Endothelial cell of umbilical vein (primary cell): ENCODE measurements around the gene ACSS1. TPM values are rescaled to one million over a fixed set of nuclear protein-coding genes. Genes with fewer than 3 reads are reported as not detected.

Source experiments
- BruUV-seq: library from RNA; stranded (reverse); fragments of 400-500 nt; replicated peaks from 2 replicates; lab custom pipeline; 2021; lab: Mats Ljungman, UMichigan
- CTCF ChIA-PET: fragments of 300-600, 350-600 bp; sonication (Branson Sonifier 250); formaldehyde crosslinking; loops from one replicate; lab custom pipeline; 2021; ENCODE audit warnings: antibody characterized with exemption, inconsistent platforms; lab: Charles Lee
- POLR2A ChIA-PET: fragments of 300-600, 350-600 bp; sonication (Branson Sonifier 250); formaldehyde crosslinking; loops from one replicate; lab custom pipeline; 2021; ENCODE audit warnings: antibody characterized with exemption, inconsistent platforms; lab: Charles Lee
- DNase-seq: peaks from one replicate; pipeline ENCODE4 v3.0.0-alpha.2; 2011; ENCODE audit warnings: low read depth, low spot score
- FAIRE-seq: peaks from 2 replicates; lab custom pipeline; 2011; peaks lifted over from hg19 to GRCh38; lab: Jason Lieb, UNC
- H2AFZ ChIP-seq: 2 replicates; pipeline ENCODE4 v1.6.0; 2012; ENCODE audit warnings: low read depth, low read length, control low read depth, inconsistent platforms
- H3K27ac ChIP-seq: 2 replicates; pipeline ENCODE4 v1.5.1; 2011; ENCODE audit warnings: low read depth, mild to moderate bottlenecking, control low read depth, low read length, moderate library complexity; ENCODE audit not compliant: insufficient read depth
- H3K27me3 ChIP-seq, 2 experiments: 2 replicates each; pipeline versions ENCODE4 v1.6.0 to v1.6.1; 2011; ENCODE audit warnings: low read length in 2 of 2, mixed read lengths in 1 of 2; ENCODE audit not compliant: control insufficient read depth in 2 of 2, insufficient read depth in 2 of 2
- H3K36me3 ChIP-seq, 2 experiments: 2 replicates in 1 of 2; 3 replicates in 1 of 2; pipeline ENCODE4 v1.5.1; 2011; ENCODE audit warnings: low read length in 2 of 2, mild to moderate bottlenecking in 1 of 2, moderate library complexity in 1 of 2; ENCODE audit not compliant: control insufficient read depth in 2 of 2, insufficient read depth in 2 of 2; ENCODE audit errors: extremely low read depth in 1 of 2
- H3K4me1 ChIP-seq: 3 replicates; pipeline ENCODE4 v1.5.1; 2011; ENCODE audit warnings: mild to moderate bottlenecking, low read length; ENCODE audit not compliant: control insufficient read depth, insufficient read depth; ENCODE audit errors: extremely low read depth
- H3K4me2 ChIP-seq: 2 replicates; pipeline ENCODE4 v1.6.1; 2011; ENCODE audit warnings: low read length, control low read depth, mixed read lengths; ENCODE audit not compliant: insufficient read depth
- H3K4me3 ChIP-seq, 3 experiments: fragments of 200-600 bp in 1 of 3; sonication (generic), shearing (Covaris generic) in 1 of 3; replicated peaks in 1 of 3; 2 replicates each; pipeline ENCODE4 v1.5.1; 2011 to 2016; ENCODE audit warnings: control low read depth in 3 of 3, low read length in 3 of 3, mild to moderate bottlenecking in 2 of 3, inconsistent platforms in 1 of 3, low read depth in 1 of 3, moderate library complexity in 1 of 3; ENCODE audit not compliant: insufficient read depth in 1 of 3
- H3K79me2 ChIP-seq: 2 replicates; pipeline ENCODE4 v1.6.0; 2012; ENCODE audit warnings: low read length, inconsistent platforms; ENCODE audit not compliant: control insufficient read depth, insufficient read depth
- H3K9ac ChIP-seq: replicated peaks from 2 replicates; pipeline ENCODE3; 2011; ENCODE audit warnings: low read length, control low read depth; ENCODE audit not compliant: insufficient read depth; ENCODE audit errors: extremely low read depth
- H3K9me1 ChIP-seq: replicated peaks from 3 replicates; pipeline ENCODE4 v1.6.0; 2011; ENCODE audit warnings: mild to moderate bottlenecking, low read length; ENCODE audit not compliant: control insufficient read depth, insufficient read depth; ENCODE audit errors: extremely low read depth
- H3K9me3 ChIP-seq: replicated peaks from 2 replicates; pipeline ENCODE4 v1.5.1; 2012; ENCODE audit warnings: low read length, inconsistent platforms; ENCODE audit not compliant: control insufficient read depth, insufficient read depth
- H4K20me1 ChIP-seq: replicated peaks from 2 replicates; pipeline ENCODE3; 2011; ENCODE audit warnings: mild to moderate bottlenecking, low read length; ENCODE audit not compliant: control insufficient read depth, insufficient read depth; ENCODE audit errors: extremely low read depth
- EZH2 ChIP-seq: IDR thresholded peaks from 2 replicates; pipeline ENCODE4 v1.6.1; 2012; ENCODE audit warnings: borderline replicate concordance, low read depth, mild to moderate bottlenecking, moderate library complexity, low read length, inconsistent platforms; ENCODE audit not compliant: severe bottlenecking
- FOS ChIP-seq: IDR thresholded peaks from 2 replicates; pipeline ENCODE4 v1.6.1; 2011; ENCODE audit warnings: mild to moderate bottlenecking, low read length, moderate library complexity, borderline replicate concordance; ENCODE audit not compliant: insufficient read depth
- GATA2 ChIP-seq: IDR thresholded peaks from 2 replicates; pipeline ENCODE4 v1.7.0; 2011; ENCODE audit warnings: low read depth, mild to moderate bottlenecking, moderate library complexity, mixed read lengths, low read length; ENCODE audit not compliant: insufficient read length, insufficient read depth
- JUN ChIP-seq: IDR thresholded peaks from 2 replicates; pipeline ENCODE4 v1.6.1; 2011; ENCODE audit warnings: borderline replicate concordance, low read depth; ENCODE audit not compliant: insufficient read length, insufficient read depth
- MYC ChIP-seq: IDR thresholded peaks from one replicate; pipeline ENCODE4 v1.6.1; 2011; ENCODE audit warnings: mild to moderate bottlenecking, low read depth, low read length
- POLR2A ChIP-seq: IDR thresholded peaks from 2 replicates; pipeline ENCODE4 v1.6.1; 2012; ENCODE audit warnings: low read depth, mild to moderate bottlenecking, control low read depth, low read length
- POLR2AphosphoS5 ChIP-seq: IDR thresholded peaks from 2 replicates; pipeline ENCODE4 v1.6.1; 2012; ENCODE audit warnings: low read depth, mild to moderate bottlenecking, control low read depth, low read length, moderate library complexity; ENCODE audit not compliant: insufficient read depth
- dilution Hi-C: fragments of 300-500 bp; cut with MboI; formaldehyde crosslinking; loops from one replicate; pipeline ENCODE4 v1.15.0; 2019; ENCODE audit warnings: low sequenced_read_pairs; ENCODE audit not compliant: extremely low pct_ligation_motif_present
- intact Hi-C: fragments of 100-400 bp; cut with micrococcal nuclease; formaldehyde crosslinking; loops from one replicate; pipeline ENCODE4 v1.10.0; 2022
- polyA plus RNA-seq, 4 experiments: library from polyadenylated mRNA; depleted of rRNA in 3 of 4; stranded (reverse) in 3 of 4; unstranded in 1 of 4; fragments of >200 nt; gene quantifications; 2 replicates each; pipeline versions ENCODE4 v1.2.1 to v1.2.3, GENCODE V29; 2011 to 2012; ENCODE audit warnings: missing spikeins in 1 of 4
- total RNA-seq: library from RNA; stranded (reverse); gene quantifications from 2 replicates; pipeline ENCODE4 v1.2.3, GENCODE V29; 2021
- TF ChIP-seq, protein P1 (sequence below): IDR thresholded peaks from 2 replicates; pipeline ENCODE4 v1.6.1; 2011; ENCODE audit not compliant: insufficient read depth, insufficient read length
- TF ChIP-seq, protein P2 (sequence below), 2 donors: IDR thresholded peaks; 1 replicate in 1 of 2; 2 replicates in 1 of 2; pipeline ENCODE4 v1.5.1; 2011; ENCODE audit warnings: low read length in 2 of 2, mild to moderate bottlenecking in 2 of 2, moderate library complexity in 2 of 2, control low read depth in 1 of 2, inconsistent platforms in 1 of 2, low read depth in 1 of 2; ENCODE audit not compliant: insufficient read depth in 1 of 2; ENCODE audit errors: extremely low read depth in 1 of 2

Gene ACSS1
- total and polyA plus RNA-seq, 2 donors (not counting 3 experiments of a cell fraction or from before 2014, with no cell fraction given): 6.2 to 17.9 TPM

DNA sequence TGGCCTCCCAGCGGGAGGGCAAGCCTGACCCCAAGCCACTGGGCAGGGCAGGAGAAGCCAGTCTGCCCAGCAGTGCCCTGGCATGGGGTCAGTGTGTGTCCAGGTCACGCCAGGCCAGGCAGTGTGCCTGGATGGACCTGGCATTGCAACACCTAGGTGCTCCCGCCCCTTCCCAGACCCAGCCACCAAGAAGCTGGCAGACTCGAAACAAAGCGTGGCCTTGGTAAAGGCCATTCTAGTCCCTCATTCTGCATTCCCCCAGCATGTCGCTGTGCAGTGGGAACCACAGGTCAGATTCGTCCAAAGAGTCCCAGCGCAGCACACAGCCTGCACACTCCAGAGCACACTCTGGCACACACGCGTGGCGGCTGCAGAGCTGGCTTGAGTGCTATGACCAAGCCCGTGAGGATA lies 46.1 kb downstream of the ACSS1 start:
- ChIA-PET POLR2A (no interaction called here), CTCF (no interaction called here)
- no peaks in the 10 kb centered on the region for H3K9me1 ChIP-seq
- dilution Hi-C loops: no loop called here
- H2AFZ ChIP-seq: no peak overlapping the region
- DNase-seq: no peak
- H3K4me3 ChIP-seq: no peak overlapping the region
- no peaks in the 10 kb centered on the region for H3K9me3 ChIP-seq
- no peak overlapping the region for H3K4me2 ChIP-seq
- no peaks in the 10 kb centered on the region for H4K20me1 ChIP-seq
- no peak for FAIRE-seq
- no peaks in the 10 kb centered on the region for H3K79me2 ChIP-seq
- no peaks in the 10 kb centered on the region for H3K4me1 ChIP-seq
- H3K27ac ChIP-seq: no peak overlapping the region
- BruUV-seq: no TSS peak
- H3K36me3 ChIP-seq: no peaks in the 10 kb centered on the region
- no peak overlapping the region for H3K9ac ChIP-seq
- intact Hi-C loops: no loop called here
- TF ChIP-seq POLR2AphosphoS5 (no peak), MYC (no peak), GATA2 (no peak), FOS (no peak), EZH2 (no peak), JUN (no peak), POLR2A (no peak)
- TF ChIP-seq, protein P1, sequence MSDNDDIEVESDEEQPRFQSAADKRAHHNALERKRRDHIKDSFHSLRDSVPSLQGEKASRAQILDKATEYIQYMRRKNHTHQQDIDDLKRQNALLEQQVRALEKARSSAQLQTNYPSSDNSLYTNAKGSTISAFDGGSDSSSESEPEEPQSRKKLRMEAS: no peak
- TF ChIP-seq, protein P2, sequence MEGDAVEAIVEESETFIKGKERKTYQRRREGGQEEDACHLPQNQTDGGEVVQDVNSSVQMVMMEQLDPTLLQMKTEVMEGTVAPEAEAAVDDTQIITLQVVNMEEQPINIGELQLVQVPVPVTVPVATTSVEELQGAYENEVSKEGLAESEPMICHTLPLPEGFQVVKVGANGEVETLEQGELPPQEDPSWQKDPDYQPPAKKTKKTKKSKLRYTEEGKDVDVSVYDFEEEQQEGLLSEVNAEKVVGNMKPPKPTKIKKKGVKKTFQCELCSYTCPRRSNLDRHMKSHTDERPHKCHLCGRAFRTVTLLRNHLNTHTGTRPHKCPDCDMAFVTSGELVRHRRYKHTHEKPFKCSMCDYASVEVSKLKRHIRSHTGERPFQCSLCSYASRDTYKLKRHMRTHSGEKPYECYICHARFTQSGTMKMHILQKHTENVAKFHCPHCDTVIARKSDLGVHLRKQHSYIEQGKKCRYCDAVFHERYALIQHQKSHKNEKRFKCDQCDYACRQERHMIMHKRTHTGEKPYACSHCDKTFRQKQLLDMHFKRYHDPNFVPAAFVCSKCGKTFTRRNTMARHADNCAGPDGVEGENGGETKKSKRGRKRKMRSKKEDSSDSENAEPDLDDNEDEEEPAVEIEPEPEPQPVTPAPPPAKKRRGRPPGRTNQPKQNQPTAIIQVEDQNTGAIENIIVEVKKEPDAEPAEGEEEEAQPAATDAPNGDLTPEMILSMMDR (IDR thresholded peaks at IDR 0.05; ENCODE audit: extremely low read depth in 1 of 2, insufficient read depth in 1 of 2, low read depth in 1 of 2, low read length in 2 of 2): no peak
- no peaks in the 10 kb centered on the region for H3K27me3 ChIP-seq
